Right ventricle myocardium inferior (tissue), 1 donor: ENCODE measurements around the gene KEL. TPM values are rescaled to one million over a fixed set of nuclear protein-coding genes. Genes with fewer than 3 reads are reported as not detected.

Experiments
- ATAC-seq: fragments of 200-7000 bp; cut with Tn5 transposase; one replicate; pipeline ENCODE4 v1.9.1; 2020; ENCODE audit warnings: mild to moderate bottlenecking, moderate library complexity
- DNase-seq: peaks from one replicate; pipeline ENCODE4 v3.0.0; 2021; ENCODE audit errors: missing footprints
- intact Hi-C: fragments of 100-400 bp; cut with DNase I; formaldehyde crosslinking; loops from one replicate; pipeline ENCODE4 v1.11.0; 2022
- total RNA-seq: library from RNA; stranded (reverse); fragmentation: NEBNext Ultra II Directional; extraction: Animal tissue kit (Norgen Biotek cat#: 25700); gene quantifications from one replicate; pipeline ENCODE4 v1.2.1, GENCODE V29; 2021
- donor health status: DM: no; HTN: yes; CAD: no; lungs with severe emphysema.

Gene KEL
- total RNA-seq, 1 donor from 2014 or later = 0.62 TPM

DNA sequence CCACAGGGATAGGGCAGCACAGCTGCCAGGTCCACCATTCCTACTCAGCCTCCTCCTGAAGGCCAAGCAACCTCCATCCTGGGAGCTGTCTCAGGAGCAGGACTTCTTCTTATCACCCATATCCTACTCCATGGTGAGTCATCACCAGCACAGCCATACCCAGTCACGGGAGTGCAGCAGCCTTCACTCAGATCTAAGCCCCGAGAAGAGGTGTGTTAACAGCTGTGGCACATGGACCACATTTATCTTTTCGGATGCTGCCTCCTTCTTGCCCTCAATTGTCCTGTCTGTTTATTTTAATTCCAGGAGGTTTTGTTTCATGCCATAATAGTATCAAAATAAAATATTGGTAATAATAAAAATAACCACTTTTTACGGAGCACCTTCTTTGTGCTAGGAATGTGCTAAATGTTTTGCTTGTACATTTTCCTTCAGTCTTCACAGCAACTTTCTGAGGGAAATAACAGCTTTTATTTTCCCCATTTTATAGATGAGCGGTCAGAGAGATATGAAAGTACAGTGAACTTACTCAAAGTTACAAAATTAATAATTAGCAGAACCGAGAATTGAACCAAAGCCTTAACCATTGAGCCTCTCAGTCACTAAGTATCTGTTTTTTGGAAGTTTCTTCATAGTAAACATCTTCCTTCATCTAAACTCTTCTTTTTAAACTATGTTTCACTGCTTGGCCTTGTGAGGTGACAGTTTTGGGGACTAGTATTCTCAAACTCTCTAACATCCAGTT is 2.5 kb upstream of the KEL start:
- DNase-seq (no peak), ATAC-seq (no peak)
- intact Hi-C loops = no loop called here

GRCh38 chr7:142963993-142964392 is 1.8 kb upstream of the KEL start:
- DNase-seq (no peak), ATAC-seq (no peak)
- intact Hi-C loops = no loop called here

DNA sequence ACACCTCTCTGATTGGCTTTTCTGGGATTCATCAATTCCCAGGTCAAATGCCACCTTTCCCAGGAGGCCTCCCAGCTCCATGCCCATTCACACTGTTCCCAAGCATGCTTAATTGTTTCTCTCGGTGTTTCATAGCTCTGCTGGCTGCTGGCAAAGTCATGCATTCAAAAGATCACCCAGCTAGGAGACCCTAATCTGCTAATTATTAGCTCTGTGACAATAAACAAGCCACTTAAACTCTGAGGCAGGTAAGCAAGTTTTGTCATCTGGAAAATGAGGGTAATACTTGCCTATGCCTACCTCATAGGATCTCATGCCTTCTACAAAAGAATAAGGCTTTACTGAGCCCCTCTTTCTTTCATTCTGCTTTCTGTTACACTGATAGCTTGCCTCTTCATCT is 828 bp upstream of the KEL start:
- intact Hi-C loops = no loop called here
- no peak for DNase-seq
- no peak for ATAC-seq

DNA sequence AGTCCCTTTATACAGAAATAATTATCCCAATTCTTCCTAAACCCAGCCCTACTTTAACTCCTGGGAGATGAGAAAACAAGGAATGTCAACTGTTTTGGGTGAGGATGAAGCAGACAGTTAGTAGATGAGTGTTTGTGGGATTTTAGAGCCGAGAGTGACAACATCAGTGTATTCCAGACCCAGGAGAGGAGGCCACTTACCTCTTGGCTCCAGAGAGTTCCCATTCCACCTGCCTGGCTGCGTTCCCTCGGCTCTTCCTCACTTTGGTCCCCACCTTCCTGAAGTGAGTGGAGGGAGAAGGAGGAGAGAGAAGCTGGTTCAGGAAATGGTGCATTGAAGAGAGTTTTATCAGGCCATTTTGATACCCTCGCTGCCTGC is 579 bp downstream of the KEL start:
- intact Hi-C loops = no loop called here
- DNase-seq (no peak), ATAC-seq (no peak)

- intact Hi-C loops = no loop called here
- no peak for ATAC-seq
Observed at GRCh38 chr7:142960955-142961512, 1.1 kb downstream of the KEL start.

DNA sequence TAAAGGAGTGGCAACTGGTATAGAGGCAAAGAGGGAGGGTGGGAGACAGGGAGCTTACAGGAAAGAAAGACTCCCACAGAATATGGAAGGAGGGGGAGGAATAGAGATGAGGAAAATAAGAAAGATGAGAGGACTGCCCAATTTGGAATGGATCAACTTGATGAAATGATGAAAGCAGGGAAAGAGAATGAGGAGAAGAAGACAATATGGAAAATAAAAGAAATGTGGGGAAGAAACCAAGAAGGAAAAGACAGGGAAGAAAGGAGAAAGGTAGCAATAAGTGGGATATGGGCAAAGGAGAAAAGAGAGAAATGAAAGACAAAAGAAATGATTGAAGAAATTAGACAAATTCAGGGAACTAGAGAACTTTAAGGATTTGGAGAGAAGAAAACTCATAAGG is 3.0 kb downstream of the KEL start:
- intact Hi-C loops = no loop called here
- DNase-seq (no peak), ATAC-seq (no peak)

More at GRCh38 chr7:142960955-142961512, 1.1 kb downstream of the KEL start:
- no peak for DNase-seq

GRCh38 chr7:142957723-142958122 is 4.4 kb downstream of the KEL start:
- DNase-seq = no peak
- no peak for ATAC-seq
- intact Hi-C loops = no loop called here

- intact Hi-C loops = no loop called here
- DNase-seq (no peak), ATAC-seq (no peak)
Observed at GRCh38 chr7:142956951-142957623, 5.1 kb downstream of the KEL start.

- DNase-seq (no peak), ATAC-seq (no peak)
- intact Hi-C loops = no loop called here
Observed at GRCh38 chr7:142954680-142955268, 7.4 kb downstream of the KEL start.

- no peak for DNase-seq
- intact Hi-C loops = no loop called here
- ATAC-seq = no peak
Observed at GRCh38 chr7:142950235-142950634, 11.9 kb downstream of the KEL start.

DNA sequence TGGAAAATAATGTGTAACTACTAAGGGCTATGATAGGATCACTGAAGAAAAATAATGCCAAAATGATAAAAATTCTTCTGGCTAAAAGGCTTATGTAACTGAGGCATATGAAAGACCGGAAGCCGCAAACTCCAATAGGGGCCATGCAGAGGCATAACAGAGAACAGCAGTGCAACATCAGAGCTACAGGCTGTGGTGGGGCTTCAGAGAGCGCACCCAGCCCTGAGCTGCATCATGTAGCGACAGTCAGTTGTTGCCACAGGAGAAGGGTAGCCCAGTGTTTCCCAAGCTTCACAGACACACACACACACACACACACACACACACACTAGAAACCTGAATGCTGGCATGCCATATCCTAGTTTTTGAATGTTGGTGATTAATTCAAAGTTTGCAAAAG is 13.6 kb downstream of the KEL start:
- ATAC-seq (no peak), DNase-seq (no peak)
- intact Hi-C loops = no loop called here

DNA sequence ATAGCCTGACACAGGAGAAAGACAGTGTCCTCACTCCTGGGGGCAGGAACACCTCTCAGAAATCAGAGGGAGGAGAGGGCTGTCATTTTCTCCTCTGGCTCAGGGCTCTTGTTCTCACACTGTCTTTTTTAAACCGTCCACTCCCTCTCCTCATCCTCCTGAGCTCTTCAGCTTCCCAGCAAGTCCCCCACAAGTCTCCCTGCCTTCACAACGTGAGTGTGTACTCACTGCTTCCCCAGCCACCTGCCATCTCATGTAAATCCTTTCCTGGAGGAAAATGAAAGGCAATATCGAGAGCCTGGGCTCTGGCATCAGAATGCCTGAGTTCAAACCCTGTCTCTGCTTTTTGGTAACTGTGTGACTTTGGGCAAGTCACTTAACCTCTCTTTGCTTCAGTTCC is 17.2 kb downstream of the KEL start:
- intact Hi-C loops = no loop called here
- no peak for ATAC-seq
- no peak for DNase-seq

DNA sequence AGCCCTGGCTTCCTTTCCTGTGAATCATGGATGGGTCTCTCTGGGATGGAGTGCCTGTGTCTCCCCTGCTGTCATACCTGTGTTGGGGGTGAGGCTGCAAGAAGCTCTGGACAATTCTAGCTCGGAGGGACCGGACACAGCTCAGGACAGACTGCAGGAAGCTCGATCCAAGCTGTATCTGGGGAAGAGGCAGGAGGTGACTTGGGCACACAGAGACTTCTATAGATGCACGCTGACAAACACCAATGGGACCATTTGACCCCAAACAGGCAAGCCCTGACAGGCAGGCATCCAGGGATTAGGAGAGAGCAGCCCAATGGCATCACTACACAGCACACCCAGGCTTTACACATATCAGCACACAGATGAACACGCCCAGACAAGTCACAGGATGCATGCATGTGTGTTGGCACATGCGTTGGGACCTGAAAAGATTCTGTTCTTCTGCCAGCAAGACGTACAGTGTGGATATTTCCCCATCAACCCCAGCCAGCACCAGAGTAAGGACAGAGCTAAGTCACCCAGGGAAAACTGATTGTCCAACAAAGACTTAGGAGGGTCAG is 18.4 kb downstream of the KEL start:
- intact Hi-C loops = no loop called here
- no peak for DNase-seq
- ATAC-seq = no peak

DNA sequence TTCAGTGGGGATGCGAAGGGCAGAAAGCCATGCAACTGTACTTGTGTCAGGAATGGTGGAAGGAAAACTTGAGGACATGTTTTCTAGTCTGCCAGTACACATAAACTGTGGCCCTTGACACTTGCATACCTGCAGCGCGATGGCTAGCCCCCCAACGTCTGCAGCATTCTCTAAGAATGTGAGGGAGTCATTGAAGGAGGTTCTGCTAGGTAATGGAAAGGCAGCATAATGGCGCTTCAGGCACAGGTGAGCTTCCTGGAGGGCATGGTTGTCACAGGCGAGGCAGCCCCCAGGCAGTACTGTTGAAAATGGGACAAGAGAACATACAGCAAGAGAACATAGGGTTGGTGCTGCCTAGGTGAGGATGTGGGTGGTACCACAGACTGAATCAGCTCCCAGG is 19.4 kb downstream of the KEL start:
- intact Hi-C loops = no loop called here

DNA sequence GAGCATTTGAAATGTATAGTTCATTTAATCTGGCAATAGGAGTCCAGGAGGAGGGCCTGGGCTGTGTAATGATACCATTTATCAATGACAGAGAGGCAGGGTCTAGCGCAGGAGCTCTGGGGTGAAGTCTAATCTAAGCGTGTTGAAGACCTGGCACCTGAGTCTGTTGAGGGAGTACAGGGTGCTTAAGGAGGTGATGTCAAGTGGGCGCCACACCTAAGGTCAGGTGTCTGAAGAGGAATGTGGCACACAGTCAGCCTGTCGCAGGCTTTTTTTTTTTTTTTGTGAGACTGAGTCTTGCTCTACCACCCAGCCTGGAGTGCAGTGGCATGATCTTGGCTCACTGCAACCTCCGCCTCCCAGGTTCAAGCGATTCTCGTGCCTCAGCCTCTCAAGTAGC is 20.6 kb downstream of the KEL start:
- DNase-seq = no peak
- intact Hi-C loops = no loop called here
- ATAC-seq = no peak

More for the DNA sequence above, 19.4 kb downstream of the KEL start:
- ATAC-seq (no peak), DNase-seq (no peak)

- no peak for ATAC-seq
- intact Hi-C loops = no loop called here
- no peak for DNase-seq
Observed at GRCh38 chr7:142940966-142941535, 21.1 kb downstream of the KEL start.

- no peak for DNase-seq
Observed at GRCh38 chr7:142939226-142939910, 22.8 kb downstream of the KEL start, which contains the start of gene LLCFC1. Gene LLCFC1 (plus strand): TSS chr7:142939484. CDS start chr7:142939622, 138 bp downstream.

GRCh38 chr7:142938611-142939010 is 23.6 kb downstream of the KEL start:
- DNase-seq (no peak), ATAC-seq (no peak)
- intact Hi-C loops = no loop called here

More at GRCh38 chr7:142939226-142939910, 22.8 kb downstream of the KEL start, which contains the start of gene LLCFC1:
- intact Hi-C loops = no loop called here
- ATAC-seq = no peak
